K562 (cell line): ENCODE data around the gene TMCC2. TPM values are rescaled to one million over a fixed set of nuclear protein-coding genes. Genes with fewer than 3 reads are reported as not detected.

Experiments
- ATAC-seq: fragments of 200-7000 bp; cut with Tn5 transposase; 3 replicates; pipeline ENCODE4 v1.9.1; 2020; ENCODE audit warnings: moderate library complexity
- BruUV-seq: library from RNA; stranded (reverse); fragments of 400-500 nt; replicated peaks from 2 replicates; lab custom pipeline; 2021; lab: Mats Ljungman, UMichigan
- CTCF ChIA-PET: fragments of 300-600 bp; formaldehyde crosslinking; extraction: SDS; loops from one replicate; lab custom pipeline; 2021; ENCODE audit warnings: low intra/inter-chr PET ratio; lab: Yijun Ruan, JAX
- POLR2A ChIA-PET: fragments of 300-600, 350-650 bp; sonication (Branson Sonifier 250); formaldehyde crosslinking; extraction: SDS; loops from one replicate; lab custom pipeline; 2021; ENCODE audit warnings: antibody characterized with exemption, inconsistent platforms; lab: Yijun Ruan, JAX
- DNase-seq, 4 experiments: peaks; one replicate each; pipeline versions ENCODE4 v3.0.0 to v3.0.0-alpha.2; 2011 to 2018; ENCODE audit warnings: low spot score in 3 of 4, mixed read lengths in 3 of 4; ENCODE audit errors: extremely low read depth in 1 of 4
- FAIRE-seq: peaks from 2 replicates; lab custom pipeline; 2011; peaks lifted over from hg19 to GRCh38; lab: Jason Lieb, UNC
- H2AFZ ChIP-seq: 2 replicates; pipeline ENCODE4 v1.6.0; 2011; ENCODE audit warnings: low read depth, low read length, control low read depth, inconsistent platforms
- H3K27ac ChIP-seq: fragments of 200-600 bp; 3 replicates; pipeline ENCODE4 v1.8.0; 2011; ENCODE audit warnings: low read depth, mild to moderate bottlenecking, control low read depth, inconsistent platforms, low read length, moderate library complexity, mixed read lengths; ENCODE audit errors: extremely low read depth
- H3K27me3 ChIP-seq, 2 experiments: fragments of 300-600 bp in 1 of 2; 2 replicates in 1 of 2; 3 replicates in 1 of 2; pipeline versions ENCODE4 v1.6.0 to v1.8.0; 2011; ENCODE audit warnings: inconsistent platforms in 2 of 2, low read length in 2 of 2, mild to moderate bottlenecking in 1 of 2, mixed read lengths in 1 of 2, moderate library complexity in 1 of 2; ENCODE audit not compliant: control insufficient read depth in 2 of 2, insufficient read depth in 2 of 2
- H3K36me3 ChIP-seq: fragments of 300-600 bp; 3 replicates; pipeline ENCODE4 v1.8.0; 2011; ENCODE audit warnings: mild to moderate bottlenecking, low read length, inconsistent platforms; ENCODE audit not compliant: control insufficient read depth, insufficient read depth
- H3K4me1 ChIP-seq, 2 experiments: fragments of 200-600 bp in 1 of 2; replicated peaks in 1 of 2; 2 replicates in 1 of 2; 3 replicates in 1 of 2; pipeline versions ENCODE4 v1.5.1 to v1.8.0; 2011; ENCODE audit warnings: inconsistent platforms in 2 of 2, low read length in 2 of 2, mild to moderate bottlenecking in 1 of 2, mixed read lengths in 1 of 2, moderate library complexity in 1 of 2; ENCODE audit not compliant: control insufficient read depth in 2 of 2, insufficient read depth in 2 of 2
- H3K4me2 ChIP-seq: 2 replicates; pipeline ENCODE4 v1.6.1; 2011; ENCODE audit warnings: low read length, control low read depth, inconsistent platforms, mixed read lengths; ENCODE audit not compliant: insufficient read depth
- H3K4me3 ChIP-seq: fragments of 200-600 bp; sonication (generic), shearing (Covaris generic); 2 replicates; pipeline ENCODE4 v1.5.1; 2016; ENCODE audit warnings: control low read depth, inconsistent platforms
- H3K79me2 ChIP-seq: fragments of 200-600 bp; 3 replicates; pipeline ENCODE4 v1.8.0; 2011; ENCODE audit warnings: low read length, inconsistent platforms; ENCODE audit not compliant: control insufficient read depth, insufficient read depth
- H3K9ac ChIP-seq, 2 experiments: 2 replicates each; pipeline versions ENCODE4 v1.6.0 to v1.6.1; 2011; ENCODE audit warnings: low read depth in 2 of 2, low read length in 2 of 2, control low read depth in 1 of 2, inconsistent platforms in 1 of 2, mild to moderate bottlenecking in 1 of 2, mixed read lengths in 1 of 2; ENCODE audit not compliant: insufficient read depth in 1 of 2
- H3K9me1 ChIP-seq: one replicate; pipeline ENCODE4 v1.6.0; 2011; ENCODE audit warnings: inconsistent platforms, mild to moderate bottlenecking, low read length, moderate library complexity; ENCODE audit not compliant: control insufficient read depth, insufficient read depth
- H3K9me3 ChIP-seq: replicated peaks from 2 replicates; pipeline ENCODE4 v1.5.1; 2011; ENCODE audit warnings: low read depth, low read length, inconsistent platforms; ENCODE audit not compliant: control insufficient read depth, insufficient read depth
- H4K20me1 ChIP-seq: replicated peaks from 2 replicates; pipeline ENCODE4 v1.6.1; 2011; ENCODE audit warnings: low read length, inconsistent platforms, mixed read lengths; ENCODE audit not compliant: control insufficient read depth, insufficient read depth
- C11orf30 ChIP-seq: fragments of 450-650 bp; IDR thresholded peaks from 2 replicates; pipeline ENCODE4 v1.6.1; 2016; ENCODE audit warnings: low read depth, mild to moderate bottlenecking
- EGR1 ChIP-seq: fragments of 450-650 bp; conservative IDR thresholded peaks from 2 replicates; pipeline ENCODE4 v1.6.1; 2017; ENCODE audit warnings: mild to moderate bottlenecking
- HINFP ChIP-seq: fragments of 450-650 bp; conservative IDR thresholded peaks from 2 replicates; pipeline ENCODE4 v1.6.1; 2016; ENCODE audit warnings: missing genetic modification characterization, low read depth, mild to moderate bottlenecking, control low read depth, missing compliant biosample characterization
- HMGN3 ChIP-seq: IDR thresholded peaks from 2 replicates; pipeline ENCODE4 v1.6.1; 2011; ENCODE audit warnings: borderline replicate concordance, low read depth, mild to moderate bottlenecking, mixed read lengths, low read length; ENCODE audit not compliant: insufficient read length; ENCODE audit errors: extremely low read depth
- KDM1A ChIP-seq, 2 experiments: fragments of 450-650 bp; IDR thresholded peaks; 2 replicates each; pipeline ENCODE4 v1.6.1; 2016; ENCODE audit warnings: mild to moderate bottlenecking in 2 of 2
- MCM7 ChIP-seq, 2 experiments: fragments of 450-650 bp; IDR thresholded peaks; 2 replicates each; pipeline ENCODE4 v1.6.1; 2016 to 2018
- PCBP2 ChIP-seq: fragments of 200-400 bp; formaldehyde crosslinking; IDR thresholded peaks from 2 replicates; pipeline ENCODE4 v1.6.1; 2018; ENCODE audit warnings: low read length, low read depth, mild to moderate bottlenecking, moderate library complexity; ENCODE audit not compliant: poor library complexity, severe bottlenecking
- PRDM10 ChIP-seq: fragments of 450-650 bp; IDR thresholded peaks from 2 replicates; pipeline ENCODE4 v1.6.1; 2018; ENCODE audit not compliant: partially characterized antibody
- RBM15 ChIP-seq: fragments of 200-400 bp; formaldehyde crosslinking; IDR thresholded peaks from 2 replicates; pipeline ENCODE4 v1.6.1; 2018; ENCODE audit warnings: mild to moderate bottlenecking, low read length, moderate library complexity; ENCODE audit not compliant: insufficient read depth
- XRCC3 ChIP-seq: fragments of 450-650 bp; IDR thresholded peaks from 2 replicates; pipeline ENCODE4 v1.6.1; 2017; ENCODE audit warnings: mild to moderate bottlenecking, moderate library complexity
- ZNF740 ChIP-seq, 3 experiments: fragments of 200-800 bp in 1 of 3; sonication (Bioruptor generic) in 1 of 3; sonication (generic) in 1 of 3; formaldehyde crosslinking in 1 of 3; IDR thresholded peaks; 2 replicates each; pipeline versions ENCODE4 v1.6.1 to v1.8.0; 2016 to 2022; ENCODE audit warnings: mild to moderate bottlenecking in 2 of 3, missing compliant biosample characterization in 2 of 3, missing genetic modification characterization in 2 of 3, missing genetic modification reagents in 1 of 3
- WGBS: fragments of 100-300 bp; shearing (Covaris generic); methylation state at CpG from one replicate; pipeline ENCODE4 v1.1.6; 2016; ENCODE audit warnings: low coverage, mixed read lengths; ENCODE audit not compliant: insufficient coverage; ENCODE audit errors: missing lambda C conversion rate; 5-methylcytosine and 5-hydroxymethylcytosine counted together
- in situ Hi-C: fragments of 300-500 bp; cut with MboI; formaldehyde crosslinking; loops from 4 replicates; pipeline ENCODE4 v1.15.0; 2018; ENCODE audit warnings: inconsistent platforms, mixed read lengths
- intact Hi-C: fragments of 100-400 bp; cut with micrococcal nuclease; formaldehyde crosslinking; loops from 2 replicates; pipeline ENCODE4 v1.14.2; 2022
- polyA plus RNA-seq, 8 experiments: library from polyadenylated mRNA; depleted of rRNA in 4 of 8; stranded (reverse) in 5 of 8; unstranded in 3 of 8; fragments of >200 nt; fragmentation: Nextera tagmentation in 2 of 8; fragmentation: Illumina TruSeq in 1 of 8; extraction: Ambion mirVana in 2 of 8; extraction: Trizol in 1 of 8; gene quantifications; 2 replicates each; pipeline versions ENCODE4 v1.2.1 to v1.2.3, GENCODE V29; 2011 to 2014; ENCODE audit warnings: inconsistent platforms in 1 of 8, missing spikeins in 1 of 8
- total RNA-seq, 7 experiments: library from RNA; depleted of rRNA in 6 of 7; stranded (reverse); fragments of >200 nt in 6 of 7; fragmentation: Illumina TruSeq in 2 of 7; extraction: Trizol in 2 of 7; gene quantifications; 2 replicates each; pipeline versions ENCODE4 v1.2.1 to v1.2.3, GENCODE V29; 2011 to 2021; ENCODE audit warnings: low replicate concordance in 1 of 7

TMCC2 gene
- total and polyA plus RNA-seq, 9 of the 15 experiments (the other 6 are each of a cell fraction or from before 2014, with no cell fraction given), result 0.06 to 1.8 (median 0.98) TPM

- Histone ChIP-seq H3K79me2 (no peaks in the 10 kb centered on the region), H3K4me1 (peaks cover 22 to 44% of the 10 kb centered on the region in 2 experiments), H4K20me1 (no peaks in the 10 kb centered on the region), H3K9me3 (no peaks in the 10 kb centered on the region), H3K4me2 (no peak overlapping the region), H3K9me1 (no peaks in the 10 kb centered on the region), H3K4me3 (no peak overlapping the region), H3K36me3 (no peaks in the 10 kb centered on the region), H3K9ac (no peak overlapping the region), H2AFZ (no peak overlapping the region), H3K27me3 (peaks cover 0 to 8% of the 10 kb centered on the region in 2 experiments; a peak in 1 of 5 replicates), H3K27ac (no peak overlapping the region)
- FAIRE-seq (no peak), ATAC-seq (no peak), DNase-seq (no peak)
- in situ Hi-C loops, result no loop called here
- BruUV-seq, result no TSS peak
- intact Hi-C loops, result no loop called here
- ChIA-PET CTCF (interaction anchor here (1.5 to 6.6 kb wide), 3 partner anchors 52 to 253 kb away, joined by 5 to 144 read pairs (median 10); partner anchors contain the start of gene NUAK2), POLR2A (interaction anchor here (0.6 to 1.6 kb wide), 8 partner anchors 8 to 329 kb away, joined by 3 to 7 read pairs (median 3); partner anchors contain the start of gene NUAK2)
- 78% methylated on average over 17 of the region's 18 CpGs for WGBS
- TF ChIP-seq HMGN3 (no peak), RBM15 (no peak), PCBP2 (no peak), ZNF740 (CRISPR knock-in tag; IDR thresholded peaks at IDR 0.05) (no peak), ZNF740 (tag; IDR thresholded peaks at IDR 0.05) (no peak), C11orf30 (no peak), HINFP (no peak), KDM1A (IDR thresholded peaks at IDR 0.05) (no peak), MCM7 (IDR thresholded peaks at IDR 0.05) (no peak), PRDM10 (no peak), EGR1 (no peak), XRCC3 (no peak)
Measured at GRCh38 chr1:205271745-205272144, 44.0 kb downstream of the TMCC2 start.
